Activated CD4-positive, alpha-beta T cell treated with anti-CD3 and anti-CD28 coated beads, Interleukin-2, amount 50 U/mL, for 24 hours (primary cell): ENCODE measurements around the gene MINK1.
"Not testable (repeated sequence)": the region's sequence is repeated elsewhere in the genome, so short reads cannot be mapped to it uniquely, and the experiment has no call there.

ENCODE experiments used
- DNase-seq, 2 donors: peaks; one replicate each; pipeline ENCODE4 v3.0.0-alpha.2; 2020; ENCODE audit warnings: low read depth in 1 of 2, low spot score in 1 of 2

The MINK1 gene

GRCh38 chr17:4811471-4811870, 21.7 kb upstream of the MINK1 start:
- DNase-seq, result no peak

- no peak for DNase-seq
Measured at GRCh38 chr17:4812690-4813089, 20.4 kb upstream of the MINK1 start.

- no peak for DNase-seq
Measured at GRCh38 chr17:4815043-4815675, 18.0 kb upstream of the MINK1 start.

- no peak for DNase-seq
Measured at GRCh38 chr17:4816826-4817225, 16.3 kb upstream of the MINK1 start.

GRCh38 chr17:4818276-4818675, 14.9 kb upstream of the MINK1 start:
- DNase-seq, result no peak

GRCh38 chr17:4822835-4823234, 10.3 kb upstream of the MINK1 start:
- no peak for DNase-seq

GRCh38 chr17:4823373-4824089, 9.6 kb upstream of the MINK1 start:
- DNase-seq, result no peak

GRCh38 chr17:4827399-4827798, 5.7 kb upstream of the MINK1 start:
- DNase-seq, result no peak

- DNase-seq, result not testable (repeated sequence)
Measured at GRCh38 chr17:4832829-4833177, 337 bp upstream of the MINK1 start.

- DNase-seq, result peak in 1 of 2 donors; percentile 4
Measured at GRCh38 chr17:4833941-4834680, 971 bp downstream of the MINK1 start.

GRCh38 chr17:4834681-4835020, 1.5 kb downstream of the MINK1 start:
- DNase-seq, result no peak

GRCh38 chr17:4836221-4836620, 3.1 kb downstream of the MINK1 start:
- no peak for DNase-seq

GRCh38 chr17:4837471-4838308, 4.5 kb downstream of the MINK1 start:
- no peak for DNase-seq

- no peak for DNase-seq
Measured at GRCh38 chr17:4838309-4838785, 5.2 kb downstream of the MINK1 start.

GRCh38 chr17:4839221-4839620, 6.1 kb downstream of the MINK1 start:
- DNase-seq, result no peak

GRCh38 chr17:4839965-4840892, 7.1 kb downstream of the MINK1 start:
- no peak for DNase-seq

- DNase-seq, result peak in 1 of 2 donors; percentile 9
Measured at GRCh38 chr17:4840893-4841242, 7.7 kb downstream of the MINK1 start.

GRCh38 chr17:4842376-4842775, 9.2 kb downstream of the MINK1 start:
- DNase-seq, result no peak

GRCh38 chr17:4843321-4844000, 10.3 kb downstream of the MINK1 start:
- DNase-seq, result no peak

- no peak for DNase-seq
Measured at GRCh38 chr17:4845118-4845517, 12.0 kb downstream of the MINK1 start.
